Stimulated activated naive B cell treated with anti-CD40 and anti-IgM and Interleukin-4, amounts not matched to agents 10 μg/mL and 1 μg/mL and 100 μg/mL, for 72 hours (primary cell): ENCODE data around the gene GOLGA5.
A peak's percentile ranks its signal among the peaks of the same experiment; 100 is the strongest.
"Not testable (repeated sequence)": the region's sequence is repeated elsewhere in the genome, so short reads cannot be mapped to it uniquely, and the experiment has no call there.

Source experiments
- ATAC-seq, 2 donors: fragments of 150-1000 bp; cut with Tn5 transposase; replicated peaks; 2 replicates each; pipeline ENCODE4 v1.10.0; 2021; ENCODE audit warnings: moderate library complexity in 1 of 2
- DNase-seq: peaks from one replicate; pipeline ENCODE4 v3.0.0; 2021
- H3K27ac Mint-ChIP-seq: one replicate; pipeline ENCODE4 v1.8.0; 2022; ENCODE audit warnings: mild to moderate bottlenecking, mixed read lengths
- H3K27me3 Mint-ChIP-seq, 2 donors: one replicate each; pipeline ENCODE4 v1.8.0; 2022; ENCODE audit warnings: mixed read lengths in 2 of 2
- H3K36me3 Mint-ChIP-seq, 2 donors: one replicate each; pipeline ENCODE4 v1.8.0; 2022; ENCODE audit warnings: mixed read lengths in 2 of 2, mild to moderate bottlenecking in 1 of 2
- H3K4me1 Mint-ChIP-seq, 2 donors: one replicate each; pipeline ENCODE4 v1.8.0; 2022; ENCODE audit warnings: mixed read lengths in 2 of 2, mild to moderate bottlenecking in 1 of 2
- H3K4me3 Mint-ChIP-seq, 2 donors: one replicate each; pipeline ENCODE4 v1.8.0; 2022; ENCODE audit warnings: mild to moderate bottlenecking in 2 of 2, mixed read lengths in 2 of 2, moderate library complexity in 1 of 2
- H3K9me3 Mint-ChIP-seq, 2 donors: one replicate each; pipeline ENCODE4 v1.8.0; 2022; ENCODE audit warnings: mixed read lengths in 2 of 2, mild to moderate bottlenecking in 1 of 2

GOLGA5 gene

GRCh38 chr14:92760524-92760805 lies 33.6 kb upstream of the GOLGA5 start:
- DNase-seq (no peak), ATAC-seq (no peak)
- Mint-ChIP-seq H3K27ac (no peak overlapping the region), H3K4me3 (no peak overlapping the region), H3K4me1 (peaks cover 21 to 23% of the 10 kb centered on the region in 2 donors), H3K9me3 (peaks cover 2 to 4% of the 10 kb centered on the region in 2 donors), H3K27me3 (no peaks in the 10 kb centered on the region), H3K36me3 (no peaks in the 10 kb centered on the region)

- not testable (repeated sequence) for H3K27ac Mint-ChIP-seq, H3K27me3 Mint-ChIP-seq, H3K4me3 Mint-ChIP-seq, H3K9me3 Mint-ChIP-seq, H3K36me3 Mint-ChIP-seq, DNase-seq
- H3K4me1 Mint-ChIP-seq: peaks cover 25 to 32% of the 10 kb centered on the region in 2 donors
- peak; percentile 32 to 44 for ATAC-seq
Observed at GRCh38 chr14:92763666-92764631, 30.2 kb upstream of the GOLGA5 start.

GRCh38 chr14:92768236-92768635 lies 25.9 kb upstream of the GOLGA5 start:
- peak; percentile 64 for DNase-seq
- not testable (repeated sequence) for H3K9me3 Mint-ChIP-seq, H3K4me3 Mint-ChIP-seq, H3K27me3 Mint-ChIP-seq, H3K36me3 Mint-ChIP-seq
- peak; percentile 92 to 97 for ATAC-seq
- H3K4me1 Mint-ChIP-seq: peaks cover 18 to 31% of the 10 kb centered on the region in 2 donors
- peak overlapping the region; percentile 37 for H3K27ac Mint-ChIP-seq

GRCh38 chr14:92768795-92769194 lies 25.3 kb upstream of the GOLGA5 start:
- Mint-ChIP-seq H3K36me3 (no peaks in the 10 kb centered on the region), H3K4me1 (peaks cover 19 to 33% of the 10 kb centered on the region in 2 donors), H3K27ac (peak overlapping the region; percentile 47), H3K9me3 (no peaks in the 10 kb centered on the region), H3K27me3 (no peaks in the 10 kb centered on the region), H3K4me3 (no peak overlapping the region)
- ATAC-seq (no peak), DNase-seq (no peak)

- H3K4me1 Mint-ChIP-seq: peaks cover 24 to 50% of the 10 kb centered on the region in 2 donors
- peak overlapping the region; percentile 25 for H3K27ac Mint-ChIP-seq
- ATAC-seq: peak; percentile 26 to 29
- no peaks in the 10 kb centered on the region for H3K36me3 Mint-ChIP-seq
- no peaks in the 10 kb centered on the region for H3K9me3 Mint-ChIP-seq
- H3K4me3 Mint-ChIP-seq: no peak overlapping the region
- no peaks in the 10 kb centered on the region for H3K27me3 Mint-ChIP-seq
- no peak for DNase-seq
Observed at GRCh38 chr14:92770484-92770883, 23.6 kb upstream of the GOLGA5 start.

GRCh38 chr14:92774572-92774971 lies 19.5 kb upstream of the GOLGA5 start:
- no peaks in the 10 kb centered on the region for H3K27me3 Mint-ChIP-seq
- peak overlapping the region; percentile 56 for H3K27ac Mint-ChIP-seq
- no peaks in the 10 kb centered on the region for H3K9me3 Mint-ChIP-seq
- DNase-seq: no peak
- no peak overlapping the region for H3K4me3 Mint-ChIP-seq
- H3K4me1 Mint-ChIP-seq: peaks cover 36 to 64% of the 10 kb centered on the region in 2 donors
- no peak for ATAC-seq
- H3K36me3 Mint-ChIP-seq: no peaks in the 10 kb centered on the region

GRCh38 chr14:92775292-92775691 lies 18.8 kb upstream of the GOLGA5 start:
- Mint-ChIP-seq H3K4me1 (peaks cover 35 to 65% of the 10 kb centered on the region in 2 donors), H3K4me3 (peak overlapping the region in 1 of 2 donors; percentile 33), H3K27ac (peak overlapping the region; percentile 56)
- not testable (repeated sequence) for H3K27me3 Mint-ChIP-seq, H3K36me3 Mint-ChIP-seq, H3K9me3 Mint-ChIP-seq
- DNase-seq (peak; percentile 63), ATAC-seq (peak; percentile 94 to 95)

GRCh38 chr14:92778868-92779565 lies 15.1 kb upstream of the GOLGA5 start:
- H3K4me1 Mint-ChIP-seq: peaks cover 32 to 64% of the 10 kb centered on the region in 2 donors
- H3K27ac Mint-ChIP-seq, H3K9me3 Mint-ChIP-seq, H3K4me3 Mint-ChIP-seq, H3K27me3 Mint-ChIP-seq, H3K36me3 Mint-ChIP-seq, DNase-seq: not testable (repeated sequence)
- ATAC-seq: peak; percentile 28 to 29

- Mint-ChIP-seq H3K27ac (no peak overlapping the region), H3K4me3 (no peak overlapping the region), H3K9me3 (no peaks in the 10 kb centered on the region), H3K4me1 (peaks cover 27 to 48% of the 10 kb centered on the region in 2 donors), H3K27me3 (no peaks in the 10 kb centered on the region), H3K36me3 (no peaks in the 10 kb centered on the region)
- ATAC-seq (peak; percentile 26 to 37), DNase-seq (no peak)
Observed at GRCh38 chr14:92780444-92781232, 13.5 kb upstream of the GOLGA5 start.

- ATAC-seq (no peak), DNase-seq (no peak)
- H3K9me3 Mint-ChIP-seq: no peaks in the 10 kb centered on the region
- H3K27ac Mint-ChIP-seq: no peak overlapping the region
- H3K4me1 Mint-ChIP-seq: peaks cover 27 to 46% of the 10 kb centered on the region in 2 donors
- no peaks in the 10 kb centered on the region for H3K36me3 Mint-ChIP-seq
- H3K27me3 Mint-ChIP-seq: no peaks in the 10 kb centered on the region
- H3K4me3 Mint-ChIP-seq: no peak overlapping the region
Observed at GRCh38 chr14:92781350-92781749, 12.8 kb upstream of the GOLGA5 start.

- ATAC-seq (peak; percentile 73 to 77), DNase-seq (peak; percentile 35)
- H3K27ac Mint-ChIP-seq: no peak overlapping the region
- H3K36me3 Mint-ChIP-seq: no peaks in the 10 kb centered on the region
- no peaks in the 10 kb centered on the region for H3K27me3 Mint-ChIP-seq
- no peak overlapping the region for H3K4me3 Mint-ChIP-seq
- H3K9me3 Mint-ChIP-seq: no peaks in the 10 kb centered on the region
- H3K4me1 Mint-ChIP-seq: peaks cover 18 to 33% of the 10 kb centered on the region in 2 donors
Observed at GRCh38 chr14:92783813-92784431, 10.2 kb upstream of the GOLGA5 start.

GRCh38 chr14:92785667-92786426 lies 8.3 kb upstream of the GOLGA5 start:
- Mint-ChIP-seq H3K36me3 (peaks cover 6 to 7% of the 10 kb centered on the region in 2 donors), H3K4me3 (no peak overlapping the region), H3K27ac (peak overlapping the region; percentile 6), H3K9me3 (peaks cover 12 to 15% of the 10 kb centered on the region in 2 donors), H3K27me3 (no peaks in the 10 kb centered on the region), H3K4me1 (peaks cover 10 to 17% of the 10 kb centered on the region in 2 donors)
- ATAC-seq (peak; percentile 30 to 38), DNase-seq (no peak)

- peaks cover 10 to 18% of the 10 kb centered on the region in 2 donors for H3K4me1 Mint-ChIP-seq
- peaks cover 6 to 7% of the 10 kb centered on the region in 2 donors for H3K36me3 Mint-ChIP-seq
- no peaks in the 10 kb centered on the region for H3K27me3 Mint-ChIP-seq
- peaks cover 14 to 17% of the 10 kb centered on the region in 2 donors for H3K9me3 Mint-ChIP-seq
- no peak overlapping the region for H3K4me3 Mint-ChIP-seq
- peak overlapping the region; percentile 6 for H3K27ac Mint-ChIP-seq
- ATAC-seq (no peak), DNase-seq (no peak)
Observed at GRCh38 chr14:92786427-92786756, 7.7 kb upstream of the GOLGA5 start.
